ENCODE data around the gene TCF12. TPM values are rescaled to one million over a fixed set of nuclear protein-coding genes. Genes with fewer than 3 reads are reported as not detected.

TCF12 gene
- total RNA-seq, 2 donors from 2014 or later, result 91.8 to 107 TPM

DNA sequence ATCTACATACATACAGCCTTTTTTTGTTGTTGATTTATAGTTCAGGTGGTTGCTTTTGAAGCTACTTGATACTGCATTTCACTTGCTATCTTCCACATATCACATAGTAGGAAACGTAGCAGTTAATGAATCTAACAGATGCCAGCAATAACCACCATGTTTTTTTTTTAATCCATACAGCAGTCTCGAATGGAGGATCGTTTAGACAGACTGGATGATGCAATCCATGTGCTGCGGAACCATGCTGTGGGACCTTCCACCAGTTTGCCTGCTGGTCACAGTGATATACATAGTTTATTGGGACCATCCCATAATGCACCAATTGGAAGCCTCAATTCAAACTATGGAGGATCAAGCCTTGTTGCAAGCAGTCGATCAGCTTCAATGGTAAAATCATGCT, 334.6 kb downstream of the TCF12 start:
- Histone ChIP-seq H3K4me1 (ENCODE audit: control insufficient read depth in 1 of 2, low read depth in 2 of 2) (peaks cover 4 to 23% of the 10 kb centered on the region in 2 donors), H3K4me3 (no peak overlapping the region), H3K27me3 (replicated peaks; ENCODE audit: insufficient read depth) (no peaks in the 10 kb centered on the region), H3K36me3 (no peaks in the 10 kb centered on the region), H3K9me3 (no peaks in the 10 kb centered on the region), H3K27ac (no peak overlapping the region)
- DNase-seq (ENCODE audit: low spot score) (no peak), ATAC-seq (ENCODE audit: insufficient number of reproducible peaks, low FRiP score, low read depth) (no peak)
- TF ChIP-seq, protein P1, sequence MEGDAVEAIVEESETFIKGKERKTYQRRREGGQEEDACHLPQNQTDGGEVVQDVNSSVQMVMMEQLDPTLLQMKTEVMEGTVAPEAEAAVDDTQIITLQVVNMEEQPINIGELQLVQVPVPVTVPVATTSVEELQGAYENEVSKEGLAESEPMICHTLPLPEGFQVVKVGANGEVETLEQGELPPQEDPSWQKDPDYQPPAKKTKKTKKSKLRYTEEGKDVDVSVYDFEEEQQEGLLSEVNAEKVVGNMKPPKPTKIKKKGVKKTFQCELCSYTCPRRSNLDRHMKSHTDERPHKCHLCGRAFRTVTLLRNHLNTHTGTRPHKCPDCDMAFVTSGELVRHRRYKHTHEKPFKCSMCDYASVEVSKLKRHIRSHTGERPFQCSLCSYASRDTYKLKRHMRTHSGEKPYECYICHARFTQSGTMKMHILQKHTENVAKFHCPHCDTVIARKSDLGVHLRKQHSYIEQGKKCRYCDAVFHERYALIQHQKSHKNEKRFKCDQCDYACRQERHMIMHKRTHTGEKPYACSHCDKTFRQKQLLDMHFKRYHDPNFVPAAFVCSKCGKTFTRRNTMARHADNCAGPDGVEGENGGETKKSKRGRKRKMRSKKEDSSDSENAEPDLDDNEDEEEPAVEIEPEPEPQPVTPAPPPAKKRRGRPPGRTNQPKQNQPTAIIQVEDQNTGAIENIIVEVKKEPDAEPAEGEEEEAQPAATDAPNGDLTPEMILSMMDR (IDR thresholded peaks at IDR 0.05), result no peak

DNA sequence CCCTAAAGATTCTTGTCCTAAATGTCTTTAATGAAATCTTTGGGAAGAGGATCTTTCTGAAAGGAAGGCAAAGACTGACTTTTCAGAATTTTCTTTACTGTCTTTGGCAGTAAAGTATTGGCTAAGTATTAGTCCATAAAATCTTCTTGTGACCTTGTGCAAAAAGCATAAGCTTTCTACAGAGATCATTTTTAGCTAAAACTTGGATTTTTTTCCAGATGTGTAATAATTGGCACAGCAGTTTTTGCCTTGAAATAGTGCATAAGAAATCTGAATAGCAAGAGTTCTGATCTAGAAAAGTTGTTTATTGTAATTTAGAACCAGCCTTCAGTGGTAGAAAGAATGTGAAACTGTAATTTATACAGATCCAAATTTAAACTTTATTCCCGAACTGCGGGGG, 335.1 kb downstream of the TCF12 start:
- TF ChIP-seq, protein P1 (IDR thresholded peaks at IDR 0.05), result no peak
- no peak overlapping the region for H3K27ac ChIP-seq

DNA sequence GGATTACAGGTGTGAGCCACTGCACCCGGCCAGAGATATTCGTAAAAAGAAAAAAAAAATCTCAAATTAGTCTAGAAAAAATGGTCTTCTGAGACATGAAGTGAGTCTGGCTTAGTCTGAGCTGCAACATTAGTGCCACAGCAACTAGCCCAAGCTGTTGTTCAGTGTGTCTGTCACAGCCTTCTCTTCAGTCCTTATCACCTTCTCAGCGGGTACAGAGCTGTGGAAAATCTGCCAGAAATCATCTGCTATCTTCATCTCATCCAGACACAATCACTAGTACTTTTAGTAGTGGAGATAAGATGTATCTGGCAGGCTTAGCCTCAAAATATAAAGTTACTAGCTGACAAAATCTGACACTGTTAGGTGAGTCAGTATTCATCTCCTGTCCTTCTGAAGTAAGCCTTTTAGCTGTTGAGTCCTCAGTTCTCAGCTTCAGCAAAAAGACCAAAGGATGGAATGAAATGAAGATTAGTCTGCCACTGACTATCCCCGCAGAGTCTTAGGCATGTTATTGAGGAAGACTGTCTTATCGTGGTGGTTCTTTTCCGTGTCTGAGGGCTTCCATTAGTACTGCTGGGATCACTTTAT, 337.4 kb downstream of the TCF12 start:
- Histone ChIP-seq H3K27ac (no peak overlapping the region), H3K27me3 (replicated peaks; ENCODE audit: insufficient read depth) (no peaks in the 10 kb centered on the region), H3K36me3 (no peaks in the 10 kb centered on the region), H3K9me3 (no peaks in the 10 kb centered on the region), H3K4me1 (ENCODE audit: control insufficient read depth in 1 of 2, low read depth in 2 of 2) (peaks cover 19 to 37% of the 10 kb centered on the region in 2 donors), H3K4me3 (no peak overlapping the region)
- TF ChIP-seq, protein P1 (IDR thresholded peaks at IDR 0.05), result no peak
- ATAC-seq (ENCODE audit: insufficient number of reproducible peaks, low FRiP score, low read depth) (no peak), DNase-seq (ENCODE audit: low spot score) (no peak)

More for the DNA sequence above, 335.1 kb downstream of the TCF12 start:
- Histone ChIP-seq H3K4me3 (no peak overlapping the region), H3K4me1 (ENCODE audit: control insufficient read depth in 1 of 2, low read depth in 2 of 2) (peaks cover 4 to 23% of the 10 kb centered on the region in 2 donors), H3K36me3 (no peaks in the 10 kb centered on the region), H3K27me3 (replicated peaks; ENCODE audit: insufficient read depth) (no peaks in the 10 kb centered on the region), H3K9me3 (no peaks in the 10 kb centered on the region)
- ATAC-seq (ENCODE audit: insufficient number of reproducible peaks, low FRiP score, low read depth) (no peak), DNase-seq (ENCODE audit: low spot score) (no peak)

DNA sequence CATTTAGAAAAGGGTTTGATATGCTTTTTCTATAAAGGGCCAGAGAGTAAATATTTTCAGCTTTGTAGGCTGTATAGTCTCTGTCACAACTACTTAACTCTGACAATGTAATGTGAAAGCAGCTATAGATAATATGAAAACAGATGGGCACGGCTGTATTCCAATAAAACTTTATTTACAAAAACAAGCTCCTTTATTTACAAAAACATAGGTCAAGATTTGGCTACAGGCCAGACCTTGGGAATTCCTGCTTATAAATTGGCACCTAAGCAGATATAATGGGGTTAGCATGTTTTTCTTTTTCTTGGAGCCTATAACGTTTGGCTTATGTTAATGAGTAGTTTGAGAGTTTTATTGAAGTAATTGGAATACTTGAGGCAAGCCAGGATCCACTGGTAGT, 338.5 kb downstream of the TCF12 start:
- Histone ChIP-seq H3K4me1 (ENCODE audit: control insufficient read depth in 1 of 2, low read depth in 2 of 2) (peaks cover 24 to 37% of the 10 kb centered on the region in 2 donors), H3K36me3 (no peaks in the 10 kb centered on the region), H3K9me3 (no peaks in the 10 kb centered on the region), H3K4me3 (no peak overlapping the region), H3K27ac (no peak overlapping the region), H3K27me3 (replicated peaks; ENCODE audit: insufficient read depth) (no peaks in the 10 kb centered on the region)
- DNase-seq (ENCODE audit: low spot score) (no peak), ATAC-seq (ENCODE audit: insufficient number of reproducible peaks, low FRiP score, low read depth) (no peak)
- TF ChIP-seq, protein P1 (IDR thresholded peaks at IDR 0.05), result no peak

DNA sequence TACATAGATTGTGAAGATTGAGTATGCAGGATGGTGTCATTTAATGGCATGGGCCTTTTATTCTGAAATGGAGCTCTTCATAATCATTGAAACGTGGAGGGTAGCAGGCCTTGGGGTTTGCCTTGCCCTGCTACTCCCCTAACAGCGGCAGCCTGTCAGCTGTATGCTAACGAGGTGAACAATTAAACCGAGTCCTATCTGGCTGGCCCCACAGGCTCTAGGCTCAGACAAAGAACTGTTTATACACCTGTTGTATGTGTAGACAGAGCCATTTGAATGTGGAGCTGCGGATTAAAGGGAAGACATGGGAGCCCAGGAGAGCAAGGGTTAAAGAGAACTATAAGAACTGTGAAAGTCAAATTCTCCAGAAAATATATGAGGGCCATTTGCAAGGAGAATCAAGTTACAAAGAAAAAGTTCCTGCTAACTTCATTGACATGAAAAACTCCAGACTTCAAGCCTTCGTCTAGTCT, 341.2 kb downstream of the TCF12 start:
- Histone ChIP-seq H3K4me3 (no peak overlapping the region), H3K27ac (no peak overlapping the region), H3K27me3 (replicated peaks; ENCODE audit: insufficient read depth) (no peaks in the 10 kb centered on the region), H3K9me3 (no peaks in the 10 kb centered on the region), H3K36me3 (peaks cover 3% of the 10 kb centered on the region), H3K4me1 (ENCODE audit: control insufficient read depth in 1 of 2, low read depth in 2 of 2) (peaks cover 20% of the 10 kb centered on the region in 2 donors)
- no peak for ATAC-seq (ENCODE audit: insufficient number of reproducible peaks, low FRiP score, low read depth)
- TF ChIP-seq, protein P1 (IDR thresholded peaks at IDR 0.05), result no peak
- DNase-seq (ENCODE audit: low spot score), result no peak
